ENCODE measurements around the gene FAM227A. TPM values are rescaled to one million over a fixed set of nuclear protein-coding genes. Genes with fewer than 3 reads are reported as not detected.

The FAM227A gene
- total and polyA plus RNA-seq, 2 of the 13 experiments (the other 11 are each of a cell fraction or from before 2014, with no cell fraction given): 1.0 to 1.5 TPM

- TF ChIP-seq, protein P1, sequence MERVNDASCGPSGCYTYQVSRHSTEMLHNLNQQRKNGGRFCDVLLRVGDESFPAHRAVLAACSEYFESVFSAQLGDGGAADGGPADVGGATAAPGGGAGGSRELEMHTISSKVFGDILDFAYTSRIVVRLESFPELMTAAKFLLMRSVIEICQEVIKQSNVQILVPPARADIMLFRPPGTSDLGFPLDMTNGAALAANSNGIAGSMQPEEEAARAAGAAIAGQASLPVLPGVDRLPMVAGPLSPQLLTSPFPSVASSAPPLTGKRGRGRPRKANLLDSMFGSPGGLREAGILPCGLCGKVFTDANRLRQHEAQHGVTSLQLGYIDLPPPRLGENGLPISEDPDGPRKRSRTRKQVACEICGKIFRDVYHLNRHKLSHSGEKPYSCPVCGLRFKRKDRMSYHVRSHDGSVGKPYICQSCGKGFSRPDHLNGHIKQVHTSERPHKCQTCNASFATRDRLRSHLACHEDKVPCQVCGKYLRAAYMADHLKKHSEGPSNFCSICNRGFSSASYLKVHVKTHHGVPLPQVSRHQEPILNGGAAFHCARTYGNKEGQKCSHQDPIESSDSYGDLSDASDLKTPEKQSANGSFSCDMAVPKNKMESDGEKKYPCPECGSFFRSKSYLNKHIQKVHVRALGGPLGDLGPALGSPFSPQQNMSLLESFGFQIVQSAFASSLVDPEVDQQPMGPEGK (CRISPR knock-in tag; IDR thresholded peaks at IDR 0.05): no peak; the same call in none of the 2 replicates
- no peak; the same call in 1 of the 2 replicates for TF ChIP-seq ZNF746 (CRISPR knock-in tag; IDR thresholded peaks at IDR 0.05)
- TF ChIP-seq SMARCE1 (IDR thresholded peaks at IDR 0.05; ENCODE audit: borderline replicate concordance): no peak
- no peak for TF ChIP-seq MATR3 (CRISPR knock-in tag; IDR thresholded peaks at IDR 0.05)
- no peak; the same call in 1 of the 2 replicates for TF ChIP-seq PRDM4 (CRISPR knock-in tag; IDR thresholded peaks at IDR 0.05; ENCODE audit: borderline replicate concordance)
- TF ChIP-seq MEF2D (CRISPR knock-in tag; IDR thresholded peaks at IDR 0.05): peak; percentile 78
- no peak for TF ChIP-seq ZFP36L2 (CRISPR knock-in tag; IDR thresholded peaks at IDR 0.05)
- no peak for TF ChIP-seq ZNF17 (CRISPR knock-in tag; IDR thresholded peaks at IDR 0.05)
- TF ChIP-seq ZNF672 (CRISPR knock-in tag; IDR thresholded peaks at IDR 0.05): 0 out of 2 replicates have a peak, but pooled peaks have one; percentile 62
- TF ChIP-seq, protein P2, sequence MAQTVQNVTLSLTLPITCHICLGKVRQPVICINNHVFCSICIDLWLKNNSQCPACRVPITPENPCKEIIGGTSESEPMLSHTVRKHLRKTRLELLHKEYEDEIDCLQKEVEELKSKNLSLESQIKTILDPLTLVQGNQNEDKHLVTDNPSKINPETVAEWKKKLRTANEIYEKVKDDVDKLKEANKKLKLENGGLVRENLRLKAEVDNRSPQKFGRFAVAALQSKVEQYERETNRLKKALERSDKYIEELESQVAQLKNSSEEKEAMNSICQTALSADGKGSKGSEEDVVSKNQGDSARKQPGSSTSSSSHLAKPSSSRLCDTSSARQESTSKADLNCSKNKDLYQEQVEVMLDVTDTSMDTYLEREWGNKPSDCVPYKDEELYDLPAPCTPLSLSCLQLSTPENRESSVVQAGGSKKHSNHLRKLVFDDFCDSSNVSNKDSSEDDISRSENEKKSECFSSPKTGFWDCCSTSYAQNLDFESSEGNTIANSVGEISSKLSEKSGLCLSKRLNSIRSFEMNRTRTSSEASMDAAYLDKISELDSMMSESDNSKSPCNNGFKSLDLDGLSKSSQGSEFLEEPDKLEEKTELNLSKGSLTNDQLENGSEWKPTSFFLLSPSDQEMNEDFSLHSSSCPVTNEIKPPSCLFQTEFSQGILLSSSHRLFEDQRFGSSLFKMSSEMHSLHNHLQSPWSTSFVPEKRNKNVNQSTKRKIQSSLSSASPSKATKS (CRISPR knock-in tag; IDR thresholded peaks at IDR 0.05): no peak; the same call in none of the 2 replicates
- TF ChIP-seq SMYD3 (CRISPR knock-in tag; IDR thresholded peaks at IDR 0.05): no peak; the same call in 1 of the 2 replicates
- TF ChIP-seq KLF11 (CRISPR knock-in tag; IDR thresholded peaks at IDR 0.05): peak; percentile 45; the same call in 1 of the 2 replicates
- TF ChIP-seq U2AF1 (optimal IDR thresholded peaks at IDR 0.05; ENCODE audit: low read depth, low read length): peak; percentile 85
- TF ChIP-seq, protein P3, sequence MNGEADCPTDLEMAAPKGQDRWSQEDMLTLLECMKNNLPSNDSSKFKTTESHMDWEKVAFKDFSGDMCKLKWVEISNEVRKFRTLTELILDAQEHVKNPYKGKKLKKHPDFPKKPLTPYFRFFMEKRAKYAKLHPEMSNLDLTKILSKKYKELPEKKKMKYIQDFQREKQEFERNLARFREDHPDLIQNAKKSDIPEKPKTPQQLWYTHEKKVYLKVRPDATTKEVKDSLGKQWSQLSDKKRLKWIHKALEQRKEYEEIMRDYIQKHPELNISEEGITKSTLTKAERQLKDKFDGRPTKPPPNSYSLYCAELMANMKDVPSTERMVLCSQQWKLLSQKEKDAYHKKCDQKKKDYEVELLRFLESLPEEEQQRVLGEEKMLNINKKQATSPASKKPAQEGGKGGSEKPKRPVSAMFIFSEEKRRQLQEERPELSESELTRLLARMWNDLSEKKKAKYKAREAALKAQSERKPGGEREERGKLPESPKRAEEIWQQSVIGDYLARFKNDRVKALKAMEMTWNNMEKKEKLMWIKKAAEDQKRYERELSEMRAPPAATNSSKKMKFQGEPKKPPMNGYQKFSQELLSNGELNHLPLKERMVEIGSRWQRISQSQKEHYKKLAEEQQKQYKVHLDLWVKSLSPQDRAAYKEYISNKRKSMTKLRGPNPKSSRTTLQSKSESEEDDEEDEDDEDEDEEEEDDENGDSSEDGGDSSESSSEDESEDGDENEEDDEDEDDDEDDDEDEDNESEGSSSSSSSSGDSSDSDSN (CRISPR knock-in tag; IDR thresholded peaks at IDR 0.05): peak; percentile 91
- TF ChIP-seq ZNF432 (CRISPR knock-in tag; IDR thresholded peaks at IDR 0.05; ENCODE audit: borderline replicate concordance): no peak
- 0 out of 2 replicates have a peak, but pooled peaks have one; percentile 56 for TF ChIP-seq ZNF713 (CRISPR knock-in tag; IDR thresholded peaks at IDR 0.05)
- peak; percentile 90 for TF ChIP-seq ZNF878 (CRISPR knock-in tag; IDR thresholded peaks at IDR 0.05)
- peak; percentile 70 for TF ChIP-seq ATF2 (CRISPR knock-in tag; IDR thresholded peaks at IDR 0.05)
- TF ChIP-seq GATAD1 (CRISPR knock-in tag; IDR thresholded peaks at IDR 0.05): peak; percentile 100
Measured at GRCh38 chr22:38681582-38682335, 25.6 kb upstream of the FAM227A start, which contains the start of gene TOMM22 (continued).

Data from HepG2 (cell line).